HCT116 (cell line): ENCODE results near the gene SLC30A10. TPM values are rescaled to one million over a fixed set of nuclear protein-coding genes. Genes with fewer than 3 reads are reported as not detected.
"Not testable (repeated sequence)": the region's sequence is repeated elsewhere in the genome, so short reads cannot be mapped to it uniquely, and the experiment has no call there.

ENCODE experiments used
- ATAC-seq: fragments of 200-7000 bp; cut with Tn5 transposase; 2 replicates; pipeline ENCODE4 v1.9.1; 2020; ENCODE audit warnings: mild to moderate bottlenecking, moderate library complexity
- BruUV-seq: library from RNA; stranded (reverse); fragments of 400-500 nt; replicated peaks from 2 replicates; lab custom pipeline; 2021; lab: Mats Ljungman, UMichigan
- CTCF ChIA-PET: fragments of 300-600 bp; sonication (Branson Sonifier 250); formaldehyde crosslinking; loops from one replicate; lab custom pipeline; 2021; ENCODE audit warnings: antibody characterized with exemption; lab: Charles Lee
- POLR2A ChIA-PET: fragments of 300-600, 350-600 bp; sonication (Branson Sonifier 250); formaldehyde crosslinking; loops from one replicate; lab custom pipeline; 2021; ENCODE audit warnings: antibody characterized with exemption; lab: Charles Lee
- RAD21 ChIA-PET, 2 experiments: fragments of 300-600 bp; sonication (Branson Sonifier 250); formaldehyde crosslinking; loops; one replicate each; lab custom pipeline; 2023; ENCODE audit warnings: low total read pairs in 2 of 2; ENCODE audit not compliant: uncharacterized antibody in 2 of 2, unreplicated experiment in 2 of 2, low non-redundant PET in 1 of 2; lab: Charles Lee
- DNase-seq: peaks from one replicate; pipeline ENCODE4 v3.0.0-alpha.2; 2010; ENCODE audit warnings: low read depth, low spot score
- H2AFZ ChIP-seq: fragments of 200-600 bp; shearing (Covaris generic), sonication (generic); 2 replicates; pipeline ENCODE4 v1.6.1; 2017; ENCODE audit warnings: low read depth, mixed run types, mixed read lengths, antibody characterized with exemption, low read length; ENCODE audit not compliant: poor library complexity, severe bottlenecking
- H3K27ac ChIP-seq: 2 replicates; pipeline ENCODE4 v1.5.1; 2012; ENCODE audit warnings: low read depth, low read length
- H3K27me3 ChIP-seq: fragments of 200-600 bp; sonication (generic); 2 replicates; pipeline ENCODE4 v1.6.1; 2016; ENCODE audit warnings: mixed run types, low read length, mixed read lengths; ENCODE audit not compliant: insufficient read depth
- H3K36me3 ChIP-seq, 2 experiments: fragments of 200-500 bp in 1 of 2; fragments of 200-600 bp in 1 of 2; sonication (Bioruptor generic) in 1 of 2; sonication (generic) in 1 of 2; 2 replicates each; pipeline versions ENCODE4 v1.5.1 to v1.6.1; 2014 to 2016; ENCODE audit warnings: low read length in 2 of 2, inconsistent platforms in 1 of 2, mixed read lengths in 1 of 2, mixed run types in 1 of 2; ENCODE audit not compliant: insufficient read depth in 2 of 2, control insufficient read depth in 1 of 2
- H3K4me1 ChIP-seq, 2 experiments: fragments of 200-600 bp in 1 of 2; sonication (generic) in 1 of 2; 2 replicates each; pipeline versions ENCODE4 v1.5.1 to v1.6.1; 2012 to 2017; ENCODE audit warnings: low read length in 2 of 2, inconsistent platforms in 1 of 2, mild to moderate bottlenecking in 1 of 2, mixed read lengths in 1 of 2, mixed run types in 1 of 2, moderate library complexity in 1 of 2; ENCODE audit not compliant: insufficient read depth in 2 of 2, control insufficient read depth in 1 of 2
- H3K4me2 ChIP-seq: fragments of 200-600 bp; sonication (generic); 2 replicates; pipeline ENCODE4 v1.6.1; 2017; ENCODE audit warnings: mixed run types, low read length, mixed read lengths
- H3K4me3 ChIP-seq, 2 experiments: fragments of 200-600 bp in 1 of 2; sonication (generic) in 1 of 2; replicated peaks in 1 of 2; 2 replicates each; pipeline ENCODE4 v1.5.1; 2011 to 2016; ENCODE audit warnings: low read length in 2 of 2, control low read depth in 1 of 2, low read depth in 1 of 2, mild to moderate bottlenecking in 1 of 2, mixed read lengths in 1 of 2, mixed run types in 1 of 2
- H3K79me2 ChIP-seq: fragments of 200-600 bp; sonication (generic); 2 replicates; pipeline ENCODE4 v1.6.1; 2017; ENCODE audit warnings: mild to moderate bottlenecking, mixed run types, low read length, moderate library complexity, mixed read lengths; ENCODE audit not compliant: insufficient read depth
- H3K9ac ChIP-seq: fragments of 200-600 bp; sonication (generic); 2 replicates; pipeline ENCODE4 v1.6.1; 2016; ENCODE audit warnings: low read length, mixed read lengths
- H3K9me2 ChIP-seq: fragments of 200-600 bp; sonication (generic), shearing (Covaris generic); 2 replicates; pipeline ENCODE4 v1.6.1; 2017; ENCODE audit warnings: mixed run types, mild to moderate bottlenecking, moderate library complexity; ENCODE audit not compliant: insufficient read depth
- H3K9me3 ChIP-seq, 2 experiments: fragments of 200-500 bp in 1 of 2; fragments of 200-600 bp in 1 of 2; sonication (Bioruptor generic) in 1 of 2; sonication (generic) in 1 of 2; 2 replicates each; pipeline ENCODE4 v1.6.1; 2014 to 2017; ENCODE audit warnings: low read length in 2 of 2, mixed read lengths in 2 of 2, inconsistent platforms in 1 of 2, low read depth in 1 of 2, mild to moderate bottlenecking in 1 of 2, mixed run types in 1 of 2, moderate library complexity in 1 of 2; ENCODE audit not compliant: control insufficient read depth in 1 of 2, insufficient read depth in 1 of 2
- H4K20me1 ChIP-seq: fragments of 200-600 bp; sonication (generic), shearing (Covaris generic); 2 replicates; pipeline ENCODE4 v1.6.1; 2017; ENCODE audit warnings: mixed run types, mild to moderate bottlenecking, moderate library complexity; ENCODE audit not compliant: insufficient read depth
- CEBPB ChIP-seq: IDR thresholded peaks from 2 replicates; pipeline ENCODE4 v1.6.1; 2012; ENCODE audit warnings: low read depth
- ELF1 ChIP-seq: IDR thresholded peaks from 2 replicates; pipeline ENCODE4 v1.6.1; 2012; ENCODE audit warnings: low read depth, borderline replicate concordance
- EZH2phosphoT487 ChIP-seq: fragments of 200-600 bp; IDR thresholded peaks from 2 replicates; pipeline ENCODE4 v1.6.1; 2018; ENCODE audit warnings: antibody characterized with exemption, borderline replicate concordance
- POLR2A ChIP-seq: IDR thresholded peaks from 2 replicates; pipeline ENCODE4 v1.7.0; 2011; ENCODE audit warnings: borderline replicate concordance; ENCODE audit not compliant: insufficient read depth, insufficient read length; ENCODE audit errors: extremely low read depth
- RAD21 ChIP-seq: IDR thresholded peaks from 2 replicates; pipeline ENCODE4 v1.6.1; 2012; ENCODE audit warnings: low read depth, mild to moderate bottlenecking
- YY1 ChIP-seq: IDR thresholded peaks from 2 replicates; pipeline ENCODE4 v1.6.1; 2011; ENCODE audit warnings: low read length, low read depth, moderate library complexity, mild to moderate bottlenecking; ENCODE audit not compliant: insufficient replicate concordance; ENCODE audit errors: extremely low read depth
- ZNF274 ChIP-seq: fragments of 200-500 bp; sonication (Bioruptor generic); IDR thresholded peaks from 2 replicates; pipeline ENCODE4 v1.6.1; 2014; ENCODE audit warnings: mild to moderate bottlenecking, low read depth, low read length, inconsistent platforms
- intact Hi-C: fragments of 100-400 bp; cut with micrococcal nuclease; formaldehyde crosslinking; loops from 2 replicates; pipeline ENCODE4 v1.10.0; 2022
- total RNA-seq: library from RNA; stranded (reverse); gene quantifications from one replicate; pipeline ENCODE4 v1.2.1, GENCODE V29; 2021; ENCODE audit not compliant: unreplicated experiment
- TF ChIP-seq, protein P1 (sequence below): IDR thresholded peaks from 2 replicates; pipeline ENCODE4 v1.6.1; 2011; ENCODE audit warnings: mild to moderate bottlenecking, low read length, moderate library complexity; ENCODE audit not compliant: insufficient replicate concordance; ENCODE audit errors: extremely low read depth
- TF ChIP-seq, protein P2 (sequence below), 3 experiments: fragments of 200-600 bp in 1 of 3; sonication (generic) in 1 of 3; IDR thresholded peaks in 2 of 3; conservative IDR thresholded peaks in 1 of 3; 2 replicates each; pipeline ENCODE4 v1.5.1; 2012 to 2017; ENCODE audit warnings: low read depth in 2 of 3, low read length in 2 of 3, antibody characterized with exemption in 1 of 3, borderline replicate concordance in 1 of 3, control low read depth in 1 of 3, mild to moderate bottlenecking in 1 of 3, mixed read lengths in 1 of 3, mixed run types in 1 of 3, moderate library complexity in 1 of 3; ENCODE audit not compliant: insufficient read depth in 1 of 3
- TF ChIP-seq, protein P3 (sequence below): IDR thresholded peaks from 2 replicates; pipeline ENCODE4 v1.6.1; 2012

SLC30A10 gene
- total RNA-seq, 1 experiment from 2014 or later: 0.15 TPM

DNA sequence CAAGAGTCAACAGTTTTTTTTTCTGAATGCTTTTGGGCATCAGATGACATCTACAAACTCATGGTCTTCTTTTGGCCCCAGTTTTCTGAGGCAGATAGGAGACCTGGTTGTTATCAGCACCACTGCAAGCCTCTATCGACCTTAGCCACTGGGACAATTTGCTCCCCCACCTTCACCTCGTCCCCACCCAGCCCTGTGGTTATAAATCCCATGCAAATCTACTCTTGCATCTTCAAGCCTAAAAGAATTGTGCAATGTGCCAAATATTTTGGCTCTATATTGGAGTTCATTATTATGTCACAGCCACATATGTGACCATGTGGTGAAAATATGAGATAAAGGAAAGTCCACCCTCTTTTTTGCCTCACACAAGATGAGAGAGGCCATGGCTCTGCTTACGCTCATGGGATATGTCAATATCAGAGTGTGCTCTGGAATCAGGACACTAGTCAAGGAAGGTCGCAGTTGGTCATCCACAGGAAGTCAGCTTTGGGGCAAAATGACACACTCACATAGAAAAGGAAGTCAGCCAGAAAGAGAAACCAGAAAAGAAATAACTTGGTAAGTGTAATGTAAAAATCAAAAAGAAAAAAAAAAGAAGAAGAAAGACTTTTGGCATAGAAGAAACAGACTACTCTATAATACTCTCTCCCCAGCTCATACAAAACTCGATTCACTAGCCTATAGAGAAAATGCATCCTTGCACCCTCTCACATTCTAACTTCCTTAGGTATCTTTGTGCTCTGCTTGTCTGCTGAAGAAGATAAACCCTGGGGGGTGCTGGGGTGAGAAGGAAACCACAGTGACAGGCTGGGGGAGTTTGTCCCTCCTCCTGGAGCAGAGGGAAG, 21.2 kb downstream of the SLC30A10 start (continued):
- no peak for TF ChIP-seq YY1
- TF ChIP-seq RAD21: no peak
- no peak for TF ChIP-seq EZH2phosphoT487
- no peak for TF ChIP-seq ELF1
- no peak for TF ChIP-seq CEBPB
- TF ChIP-seq, protein P1, sequence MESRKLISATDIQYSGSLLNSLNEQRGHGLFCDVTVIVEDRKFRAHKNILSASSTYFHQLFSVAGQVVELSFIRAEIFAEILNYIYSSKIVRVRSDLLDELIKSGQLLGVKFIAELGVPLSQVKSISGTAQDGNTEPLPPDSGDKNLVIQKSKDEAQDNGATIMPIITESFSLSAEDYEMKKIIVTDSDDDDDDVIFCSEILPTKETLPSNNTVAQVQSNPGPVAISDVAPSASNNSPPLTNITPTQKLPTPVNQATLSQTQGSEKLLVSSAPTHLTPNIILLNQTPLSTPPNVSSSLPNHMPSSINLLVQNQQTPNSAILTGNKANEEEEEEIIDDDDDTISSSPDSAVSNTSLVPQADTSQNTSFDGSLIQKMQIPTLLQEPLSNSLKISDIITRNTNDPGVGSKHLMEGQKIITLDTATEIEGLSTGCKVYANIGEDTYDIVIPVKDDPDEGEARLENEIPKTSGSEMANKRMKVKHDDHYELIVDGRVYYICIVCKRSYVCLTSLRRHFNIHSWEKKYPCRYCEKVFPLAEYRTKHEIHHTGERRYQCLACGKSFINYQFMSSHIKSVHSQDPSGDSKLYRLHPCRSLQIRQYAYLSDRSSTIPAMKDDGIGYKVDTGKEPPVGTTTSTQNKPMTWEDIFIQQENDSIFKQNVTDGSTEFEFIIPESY: no peak
- TF ChIP-seq, protein P2, sequence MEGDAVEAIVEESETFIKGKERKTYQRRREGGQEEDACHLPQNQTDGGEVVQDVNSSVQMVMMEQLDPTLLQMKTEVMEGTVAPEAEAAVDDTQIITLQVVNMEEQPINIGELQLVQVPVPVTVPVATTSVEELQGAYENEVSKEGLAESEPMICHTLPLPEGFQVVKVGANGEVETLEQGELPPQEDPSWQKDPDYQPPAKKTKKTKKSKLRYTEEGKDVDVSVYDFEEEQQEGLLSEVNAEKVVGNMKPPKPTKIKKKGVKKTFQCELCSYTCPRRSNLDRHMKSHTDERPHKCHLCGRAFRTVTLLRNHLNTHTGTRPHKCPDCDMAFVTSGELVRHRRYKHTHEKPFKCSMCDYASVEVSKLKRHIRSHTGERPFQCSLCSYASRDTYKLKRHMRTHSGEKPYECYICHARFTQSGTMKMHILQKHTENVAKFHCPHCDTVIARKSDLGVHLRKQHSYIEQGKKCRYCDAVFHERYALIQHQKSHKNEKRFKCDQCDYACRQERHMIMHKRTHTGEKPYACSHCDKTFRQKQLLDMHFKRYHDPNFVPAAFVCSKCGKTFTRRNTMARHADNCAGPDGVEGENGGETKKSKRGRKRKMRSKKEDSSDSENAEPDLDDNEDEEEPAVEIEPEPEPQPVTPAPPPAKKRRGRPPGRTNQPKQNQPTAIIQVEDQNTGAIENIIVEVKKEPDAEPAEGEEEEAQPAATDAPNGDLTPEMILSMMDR (IDR thresholded peaks at IDR 0.05 in 2 of 3, conservative IDR thresholded peaks at IDR 0.05 in 1 of 3; ENCODE audit: borderline replicate concordance in 1 of 3, insufficient read depth in 1 of 3, low read depth in 2 of 3, low read length in 2 of 3): no peak
- TF ChIP-seq, protein P3, sequence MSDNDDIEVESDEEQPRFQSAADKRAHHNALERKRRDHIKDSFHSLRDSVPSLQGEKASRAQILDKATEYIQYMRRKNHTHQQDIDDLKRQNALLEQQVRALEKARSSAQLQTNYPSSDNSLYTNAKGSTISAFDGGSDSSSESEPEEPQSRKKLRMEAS: no peak
- no peak for TF ChIP-seq ZNF274
- no peak for TF ChIP-seq POLR2A

DNA sequence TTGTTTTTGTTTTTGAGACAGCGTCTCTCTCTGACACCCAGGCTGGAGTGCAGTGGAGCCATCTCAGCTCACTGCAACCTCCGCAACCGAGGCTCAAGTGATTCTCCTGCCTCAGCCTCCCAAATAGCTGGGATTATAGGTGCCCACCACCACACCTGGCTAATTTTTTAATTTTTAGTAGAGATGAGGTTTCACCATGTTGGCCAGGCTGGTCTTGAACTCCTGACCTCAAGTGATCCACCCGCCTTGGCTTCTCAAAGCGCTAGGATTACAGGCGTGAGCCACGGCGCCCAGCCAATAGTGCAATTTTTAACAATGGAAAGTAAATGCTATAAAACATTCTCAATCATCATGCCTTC, 21.8 kb downstream of the SLC30A10 start:
- CTCF ChIA-PET: not testable (repeated sequence)

More for the DNA sequence above, 21.8 kb downstream of the SLC30A10 start:
- DNase-seq, POLR2A ChIA-PET, H3K27me3 ChIP-seq, H3K4me1 ChIP-seq, H3K4me3 ChIP-seq, BruUV-seq, H3K27ac ChIP-seq, ATAC-seq, H2AFZ ChIP-seq, H3K36me3 ChIP-seq, H4K20me1 ChIP-seq, H3K9me3 ChIP-seq, H3K4me2 ChIP-seq, RAD21 ChIA-PET, H3K79me2 ChIP-seq, H3K9ac ChIP-seq, H3K9me2 ChIP-seq: not testable (repeated sequence)
- intact Hi-C loops: loop anchor here (2.0 kb wide), 1 partner anchor 14 kb away; no protein-coding TSS in a partner anchor
